HG02623 (cell line): ENCODE data around the gene ZNF584.

Experiments
- ATAC-seq: cut with Tn5 transposase; IDR thresholded peaks from one replicate; pipeline ENCODE4 v1.9.1; 2021; ENCODE audit warnings: moderate library complexity; ENCODE audit not compliant: unreplicated experiment

ZNF584 gene

GRCh38 chr19:58385891-58386575 is 22.4 kb upstream of the ZNF584 start:
- ATAC-seq: peak; percentile 6

- peak; percentile 90 for ATAC-seq
Measured at GRCh38 chr19:58386576-58387337, 21.7 kb upstream of the ZNF584 start, which contains the start of gene RPS5. Gene RPS5, plus strand, starts transcription at chr19:58387269. Its CDS starts 869 bp downstream, at chr19:58388138.

- no peak for ATAC-seq
Measured at GRCh38 chr19:58387338-58388174, 20.9 kb upstream of the ZNF584 start.

- ATAC-seq: no peak
Measured at GRCh38 chr19:58388175-58388526, 20.3 kb upstream of the ZNF584 start.

- no peak for ATAC-seq
Measured at GRCh38 chr19:58392945-58393724, 15.3 kb upstream of the ZNF584 start.

- no peak for ATAC-seq
Measured at GRCh38 chr19:58393725-58394033, 14.8 kb upstream of the ZNF584 start.

GRCh38 chr19:58394821-58395219 is 13.6 kb upstream of the ZNF584 start:
- ATAC-seq: no peak

GRCh38 chr19:58395220-58395978 is 13.1 kb upstream of the ZNF584 start, which contains the start of gene RNF225:
Gene RNF225, plus strand, starts transcription at chr19:58395656. Its CDS starts 434 bp downstream, at chr19:58396090.
- ATAC-seq: no peak

GRCh38 chr19:58395979-58396627 is 12.3 kb upstream of the ZNF584 start:
- no peak for ATAC-seq

- no peak for ATAC-seq
Measured at GRCh38 chr19:58396691-58397532, 11.5 kb upstream of the ZNF584 start.

- no peak for ATAC-seq
Measured at GRCh38 chr19:58397533-58398037, 10.9 kb upstream of the ZNF584 start.

- no peak for ATAC-seq
Measured at GRCh38 chr19:58398087-58398486, 10.4 kb upstream of the ZNF584 start.

- ATAC-seq: no peak
Measured at GRCh38 chr19:58398545-58398944, 9.9 kb upstream of the ZNF584 start.

- no peak for ATAC-seq
Measured at GRCh38 chr19:58399903-58400302, 8.5 kb upstream of the ZNF584 start.

GRCh38 chr19:58400316-58400915 is 8.0 kb upstream of the ZNF584 start:
- no peak for ATAC-seq

- ATAC-seq: peak; percentile 95
Measured at GRCh38 chr19:58400916-58401839, 7.3 kb upstream of the ZNF584 start.

GRCh38 chr19:58401840-58402421 is 6.5 kb upstream of the ZNF584 start:
- no peak for ATAC-seq
